ENCODE results near the gene DDX39B.

DNA sequence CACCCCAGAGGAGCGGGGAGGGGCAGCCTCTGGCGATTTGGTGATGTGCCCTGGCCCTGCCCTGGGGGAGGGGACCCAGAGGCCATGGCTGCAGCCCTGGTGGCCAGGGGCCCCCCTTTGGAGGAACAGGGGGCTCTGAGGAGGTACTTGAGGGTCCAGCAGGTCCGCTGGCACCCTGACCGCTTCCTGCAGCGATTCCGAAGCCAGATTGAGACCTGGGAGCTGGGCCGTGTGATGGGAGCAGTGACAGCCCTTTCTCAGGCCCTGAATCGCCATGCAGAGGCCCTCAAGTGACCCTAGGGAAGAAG lies 16.5 kb upstream of the DDX39B start:
- TF ChIP-seq, protein P1, sequence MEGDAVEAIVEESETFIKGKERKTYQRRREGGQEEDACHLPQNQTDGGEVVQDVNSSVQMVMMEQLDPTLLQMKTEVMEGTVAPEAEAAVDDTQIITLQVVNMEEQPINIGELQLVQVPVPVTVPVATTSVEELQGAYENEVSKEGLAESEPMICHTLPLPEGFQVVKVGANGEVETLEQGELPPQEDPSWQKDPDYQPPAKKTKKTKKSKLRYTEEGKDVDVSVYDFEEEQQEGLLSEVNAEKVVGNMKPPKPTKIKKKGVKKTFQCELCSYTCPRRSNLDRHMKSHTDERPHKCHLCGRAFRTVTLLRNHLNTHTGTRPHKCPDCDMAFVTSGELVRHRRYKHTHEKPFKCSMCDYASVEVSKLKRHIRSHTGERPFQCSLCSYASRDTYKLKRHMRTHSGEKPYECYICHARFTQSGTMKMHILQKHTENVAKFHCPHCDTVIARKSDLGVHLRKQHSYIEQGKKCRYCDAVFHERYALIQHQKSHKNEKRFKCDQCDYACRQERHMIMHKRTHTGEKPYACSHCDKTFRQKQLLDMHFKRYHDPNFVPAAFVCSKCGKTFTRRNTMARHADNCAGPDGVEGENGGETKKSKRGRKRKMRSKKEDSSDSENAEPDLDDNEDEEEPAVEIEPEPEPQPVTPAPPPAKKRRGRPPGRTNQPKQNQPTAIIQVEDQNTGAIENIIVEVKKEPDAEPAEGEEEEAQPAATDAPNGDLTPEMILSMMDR (IDR thresholded peaks at IDR 0.05) = no peak
- no peak for TF ChIP-seq POLR2A (IDR thresholded peaks at IDR 0.05)

All from gastroesophageal sphincter (tissue), 3 donors.